CD4-positive, alpha-beta T cell treated with Interleukin-15 for 1 hour (primary cell): ENCODE measurements around the gene RRM2.
"Not testable (repeated sequence)": the region's sequence is repeated elsewhere in the genome, so short reads cannot be mapped to it uniquely, and the experiment has no call there.

Experiments used
- DNase-seq: peaks from one replicate; pipeline ENCODE4 v3.0.0-alpha.2; 2020

Gene RRM2

DNA sequence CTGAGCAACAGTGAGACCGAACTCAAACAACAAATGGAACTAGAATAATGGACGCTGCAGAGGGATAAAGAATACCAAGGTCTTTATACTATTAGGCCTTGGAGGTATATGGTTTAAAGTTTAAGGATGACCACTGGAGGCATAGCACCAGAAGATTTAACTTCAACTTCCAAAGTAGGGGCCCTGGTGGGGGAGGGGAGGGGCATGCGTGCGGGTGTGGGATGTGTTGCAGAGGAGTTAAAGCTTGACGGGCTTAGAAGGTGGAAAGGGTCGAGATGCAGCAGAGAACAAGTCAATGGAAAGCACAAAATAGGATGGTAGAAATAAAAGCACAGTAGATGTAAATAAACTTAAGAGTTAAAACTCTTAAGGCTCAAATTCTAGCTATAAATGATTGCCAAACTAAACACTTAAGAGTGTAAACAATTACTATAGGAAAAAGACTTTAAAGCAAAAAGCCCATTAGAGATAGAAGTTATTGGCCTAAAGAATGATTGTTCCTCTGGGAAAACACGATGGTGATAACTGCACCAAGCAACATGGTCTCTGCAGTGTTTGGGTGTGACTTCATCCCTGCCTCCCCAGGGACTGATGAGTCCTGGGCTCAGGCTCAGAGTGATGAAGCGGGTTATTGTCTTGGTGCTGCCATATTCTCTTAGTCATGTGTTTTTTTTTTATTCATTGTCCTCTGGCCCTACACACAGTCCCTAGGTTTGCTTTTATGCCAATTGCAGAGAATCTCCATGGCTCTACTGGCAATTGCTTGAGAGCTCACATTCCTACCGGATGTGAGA is 13.0 kb downstream of the RRM2 start:
- no peak for DNase-seq

GRCh38 chr2:10136101-10136934 is 13.8 kb downstream of the RRM2 start:
- DNase-seq: no peak

- DNase-seq: no peak
These were observed 14.7 kb downstream of the RRM2 start for GRCh38 chr2:10137053-10137843.

DNA sequence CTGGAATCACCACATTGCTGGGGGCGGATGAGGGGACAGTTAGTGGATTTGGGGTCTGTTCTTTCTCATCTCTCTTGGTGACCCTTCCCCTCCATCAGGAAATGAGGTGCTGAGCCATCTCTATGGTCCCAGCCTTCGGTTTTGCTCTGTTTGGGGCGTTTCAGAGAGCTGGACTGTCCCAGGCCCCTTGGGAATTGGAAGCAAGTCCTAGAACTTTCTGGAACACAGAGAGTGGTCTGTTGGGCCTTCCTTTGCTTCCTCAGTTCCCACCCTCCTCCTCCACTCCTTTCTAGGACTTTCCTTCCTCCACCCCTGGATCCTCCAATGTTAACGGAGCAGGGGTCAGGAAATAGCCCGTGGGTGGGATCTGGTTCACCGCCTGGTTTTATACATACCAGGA is 17.0 kb downstream of the RRM2 start:
- DNase-seq: no peak

GRCh38 chr2:10140841-10141610 is 18.5 kb downstream of the RRM2 start:
- DNase-seq: no peak

GRCh38 chr2:10141736-10142639 is 19.4 kb downstream of the RRM2 start:
- peak; percentile 25 for DNase-seq

GRCh38 chr2:10142640-10142965 is 20.1 kb downstream of the RRM2 start:
- no peak for DNase-seq

DNA sequence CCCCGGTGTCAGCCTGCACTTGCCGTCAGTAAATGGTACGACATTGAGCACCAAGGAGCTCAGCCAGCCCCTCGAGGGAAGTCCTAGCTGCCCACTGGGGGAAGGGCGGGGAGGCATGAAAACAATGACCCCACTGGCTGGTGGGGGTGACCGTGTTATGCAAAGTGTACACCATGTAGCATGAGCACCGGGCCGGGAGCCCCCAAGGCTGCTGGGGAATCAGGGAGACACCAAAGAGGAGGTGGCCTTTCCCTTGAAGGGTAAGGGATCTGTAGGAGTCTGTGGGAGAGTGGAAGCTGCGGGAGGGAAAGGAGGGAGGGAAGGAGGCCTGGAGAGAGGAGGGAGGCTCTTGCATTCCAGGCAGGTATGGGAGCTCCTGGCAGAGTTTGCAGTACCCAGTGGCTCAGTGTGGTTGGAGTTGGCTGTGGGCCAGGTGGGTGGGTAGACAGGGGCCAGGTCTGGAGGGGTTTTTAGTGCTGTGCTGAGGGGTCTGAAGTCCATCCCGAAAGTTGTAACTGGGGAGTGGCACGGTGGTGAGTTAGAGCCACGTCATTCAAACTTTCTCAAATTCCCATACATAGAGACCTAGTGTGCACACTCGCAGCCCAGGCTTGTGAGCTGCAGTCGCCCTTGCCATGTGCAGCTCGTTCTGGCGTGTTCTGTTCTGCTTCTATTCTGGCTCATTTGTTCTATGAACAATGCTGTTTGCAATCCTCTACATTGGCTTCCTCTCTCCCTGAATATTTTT is 22.4 kb downstream of the RRM2 start:
- no peak for DNase-seq

GRCh38 chr2:10145519-10146357 is 23.2 kb downstream of the RRM2 start:
- no peak for DNase-seq

DNA sequence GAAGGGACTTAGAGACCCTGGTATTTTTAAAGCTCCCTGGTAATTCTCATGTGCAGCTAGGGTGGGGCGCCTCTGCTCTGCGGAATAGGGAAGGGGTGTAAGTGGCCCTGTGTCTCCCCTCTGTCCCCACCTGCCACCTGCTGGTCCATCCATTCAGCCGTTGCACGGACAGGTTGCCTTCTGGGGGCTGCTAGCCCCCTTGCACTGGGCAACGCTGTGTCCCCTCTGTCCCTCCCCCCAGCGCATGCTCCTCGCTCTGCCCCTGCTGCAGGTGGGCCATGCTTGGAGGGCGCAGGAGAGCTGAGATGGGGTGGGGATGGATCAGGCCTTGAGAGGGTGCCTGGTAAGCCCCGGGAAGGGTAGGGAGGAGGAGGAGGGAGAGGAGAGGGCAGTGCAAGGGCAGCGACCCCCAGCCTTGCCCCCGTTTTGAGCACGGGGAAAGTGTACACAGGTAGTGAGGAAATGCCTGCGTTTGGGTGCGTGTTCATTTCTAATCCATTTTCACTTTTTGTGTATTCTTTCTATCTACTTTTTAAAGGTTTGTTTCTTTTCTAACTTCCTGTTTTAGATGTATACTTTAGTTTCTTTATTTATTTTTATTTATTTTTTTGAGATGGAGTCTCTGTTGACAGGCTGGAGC is 23.9 kb downstream of the RRM2 start:
- no peak for DNase-seq

DNA sequence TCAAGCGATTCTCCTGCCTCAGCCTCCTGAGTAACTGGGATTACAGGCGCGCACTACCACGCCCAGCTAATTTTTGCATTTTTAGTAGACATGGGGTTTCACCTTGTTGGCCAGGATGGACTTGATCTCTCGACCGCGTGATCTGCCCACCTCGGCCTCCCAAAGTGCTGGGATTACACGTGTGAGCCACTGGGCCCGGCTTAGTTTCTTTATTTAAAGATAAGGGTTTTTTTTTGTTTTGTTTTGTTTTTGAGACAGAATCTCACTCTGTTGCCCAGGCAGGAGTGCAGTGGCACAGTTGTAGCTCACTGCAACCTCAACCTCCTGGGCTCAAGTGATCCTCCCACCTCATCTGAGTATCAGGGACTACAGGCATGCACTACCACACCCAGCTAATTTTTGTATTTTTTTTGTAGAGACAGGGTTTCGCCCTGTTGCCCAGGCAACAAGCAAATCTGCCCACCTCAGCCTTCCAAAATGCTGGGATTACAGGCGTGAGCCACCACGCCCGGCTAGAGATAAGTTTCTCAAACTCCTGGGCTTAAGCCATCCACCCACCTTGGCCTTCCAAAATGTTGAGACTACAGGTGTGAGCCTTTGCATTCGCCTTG is 24.6 kb downstream of the RRM2 start:
- DNase-seq: not testable (repeated sequence)

GRCh38 chr2:10148268-10148667 is 25.7 kb downstream of the RRM2 start:
- DNase-seq: no peak

DNA sequence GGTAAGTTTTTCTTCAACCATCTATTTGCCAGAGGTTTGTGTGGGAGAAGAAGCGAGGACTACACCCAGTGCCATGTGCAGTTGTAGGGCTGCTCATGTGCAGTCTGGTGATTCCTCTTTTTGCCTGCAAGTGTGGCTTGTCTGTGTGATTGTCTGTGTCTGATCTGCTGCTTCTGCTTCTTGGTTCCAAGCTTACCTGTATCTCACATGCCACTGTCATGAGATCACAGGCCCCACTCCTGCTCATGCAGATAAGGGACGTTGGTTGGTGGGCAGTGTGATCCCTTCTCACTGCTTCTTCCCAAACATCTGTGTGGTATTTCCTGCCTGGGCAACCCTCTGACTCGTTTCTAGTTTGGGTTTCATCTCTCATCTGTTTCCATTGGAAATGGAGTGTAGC is 27.1 kb downstream of the RRM2 start:
- DNase-seq: no peak

DNA sequence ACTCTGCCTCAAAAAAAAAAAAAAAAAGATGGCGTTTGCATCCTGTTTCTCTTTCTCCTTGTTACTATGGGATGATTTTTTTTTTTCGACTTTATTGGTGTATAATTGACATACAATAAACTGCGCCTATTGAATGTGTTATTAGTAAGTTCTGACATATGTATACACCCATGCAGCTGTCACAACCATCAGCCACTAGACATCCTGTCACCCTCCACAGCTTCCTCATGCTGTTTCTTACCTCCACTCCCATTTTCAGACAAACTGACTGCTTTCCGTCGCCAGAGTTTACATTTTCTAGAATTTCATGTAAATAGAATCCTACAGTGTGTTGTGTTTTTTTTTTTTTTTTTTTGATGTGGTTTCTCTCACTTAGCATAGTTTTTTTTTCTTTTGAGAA is 27.9 kb downstream of the RRM2 start:
- DNase-seq: no peak

- no peak for DNase-seq
These were observed 28.9 kb downstream of the RRM2 start for GRCh38 chr2:10151462-10151861.

DNA sequence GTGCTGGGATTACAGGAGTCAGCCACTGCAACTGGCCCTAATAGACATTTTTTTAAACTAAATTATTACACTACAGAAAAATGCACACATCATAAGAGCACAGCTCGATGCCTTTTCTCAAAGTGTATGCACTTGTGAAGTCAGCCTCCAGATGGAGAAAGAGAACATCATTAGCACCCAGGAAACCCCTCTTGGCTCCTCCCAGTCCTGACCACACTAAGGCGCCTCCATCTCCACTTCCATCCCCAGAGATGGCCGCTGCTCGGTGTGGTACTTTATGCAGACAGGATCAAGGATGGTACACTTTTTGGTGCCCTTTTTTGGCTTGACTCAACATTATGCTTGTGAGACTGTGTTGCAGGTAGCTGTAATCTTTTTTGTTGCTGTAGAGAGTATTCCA is 34.8 kb downstream of the RRM2 start:
- no peak for DNase-seq

DNA sequence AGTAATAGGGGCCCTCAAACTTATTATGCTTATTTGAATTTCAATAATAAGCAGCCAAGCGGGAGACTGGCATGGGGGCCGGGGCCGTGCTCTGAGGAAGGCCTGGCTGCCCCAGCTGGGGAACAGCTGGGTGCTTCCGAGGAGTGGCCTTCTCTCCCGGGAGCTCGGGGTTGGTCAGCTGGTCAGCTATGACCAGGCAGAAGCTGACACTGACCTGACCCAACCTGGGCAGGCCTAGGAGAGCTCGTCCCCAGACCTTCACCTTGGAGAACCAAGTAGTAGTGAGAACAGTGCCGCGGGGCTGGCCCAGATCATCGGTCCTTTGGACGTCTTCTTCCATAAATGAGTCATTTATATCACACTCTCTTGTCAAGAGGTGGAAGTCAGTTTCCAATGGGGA is 36.1 kb downstream of the RRM2 start:
- DNase-seq: no peak

DNA sequence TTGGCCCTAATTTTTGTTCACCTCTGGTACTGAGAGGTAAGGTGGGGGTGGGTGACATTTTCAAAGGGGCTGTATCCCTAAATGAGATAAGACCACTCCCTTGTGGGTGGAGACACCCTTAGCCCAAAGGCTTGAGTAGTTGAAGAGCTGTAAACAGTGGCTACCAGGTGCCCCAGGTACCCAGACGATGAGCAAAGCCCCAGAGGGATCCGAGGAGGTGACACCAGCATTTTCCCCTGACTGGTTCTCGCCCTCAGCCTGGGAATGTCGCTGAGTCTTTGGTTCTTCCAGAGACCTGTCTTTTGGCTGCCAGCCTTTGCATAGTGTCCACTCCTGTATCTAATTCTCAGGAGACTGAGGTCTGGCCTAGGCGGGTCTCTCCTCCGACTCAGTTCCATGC is 36.5 kb downstream of the RRM2 start:
- no peak for DNase-seq

DNA sequence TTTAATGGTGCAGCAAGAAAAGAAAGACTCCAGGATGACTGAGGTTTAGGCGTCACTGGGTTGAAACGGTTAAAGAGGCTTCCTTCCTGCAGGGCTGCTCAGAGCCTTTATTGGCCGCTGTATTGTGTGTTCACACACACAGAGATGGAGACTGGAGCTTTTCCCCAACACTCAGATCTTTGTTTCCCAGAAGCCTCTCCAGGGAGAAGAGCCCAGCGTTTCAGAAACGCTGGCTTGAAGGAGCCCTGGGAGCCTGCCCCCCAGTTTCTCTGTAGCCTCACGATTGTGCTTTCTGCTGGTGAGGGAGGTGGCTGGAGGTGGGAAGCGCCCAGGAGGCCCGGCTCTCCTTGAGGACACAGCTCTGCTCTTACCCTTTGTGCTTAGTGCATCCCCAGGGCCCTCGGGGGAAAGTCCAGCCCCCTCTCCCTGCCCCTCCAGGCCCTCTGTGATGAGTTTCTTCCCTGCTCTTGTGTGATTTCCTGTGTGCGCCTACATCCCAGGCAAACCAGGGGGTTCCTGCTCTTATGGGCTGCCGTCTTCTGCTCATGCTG is 37.1 kb downstream of the RRM2 start:
- DNase-seq: no peak
